A549 (cell line): ENCODE measurements around the gene ARAP3. TPM values are rescaled to one million over a fixed set of nuclear protein-coding genes. Genes with fewer than 3 reads are reported as not detected.

ENCODE experiments used
- ATAC-seq, 2 experiments: fragments of 200-7000 bp in 1 of 2; fragments of >200 bp in 1 of 2; cut with Nextera tagmentation in 1 of 2; cut with Tn5 transposase in 1 of 2; 3 replicates each; pipeline versions ENCODE4 v1.8.0 to v1.9.1; 2018 to 2020; ENCODE audit warnings: mild to moderate bottlenecking in 1 of 2, moderate library complexity in 1 of 2
- CTCF ChIA-PET: fragments of 300-600 bp; sonication (Branson Sonifier 250); formaldehyde crosslinking; extraction: SDS; loops from one replicate; lab custom pipeline; 2021; ENCODE audit warnings: antibody characterized with exemption, inconsistent platforms; lab: Yijun Ruan, JAX
- POLR2A ChIA-PET: fragments of 350-600 bp; formaldehyde crosslinking; extraction: SDS; loops from one replicate; lab custom pipeline; 2021; ENCODE audit warnings: antibody characterized with exemption, inconsistent platforms; lab: Yijun Ruan, JAX
- DNase-seq, 2 experiments: peaks; one replicate each; pipeline versions ENCODE4 v3.0.0 to v3.0.0-alpha.2; 2011 to 2016; ENCODE audit warnings: low read depth in 1 of 2, low spot score in 1 of 2
- FAIRE-seq: peaks from 2 replicates; lab custom pipeline; 2011; peaks lifted over from hg19 to GRCh38; lab: Jason Lieb, UNC
- H3K27ac ChIP-seq, 2 experiments: fragments of >200 bp; sonication (Bioruptor Twin); formaldehyde crosslinking; 3 replicates each; pipeline ENCODE4 v1.5.1; 2016 to 2017
- H3K4me1 ChIP-seq: fragments of >200 bp; sonication (Bioruptor Twin); formaldehyde crosslinking; 3 replicates; pipeline ENCODE4 v1.6.1; 2016
- H3K4me2 ChIP-seq: fragments of >200 bp; sonication (Bioruptor Twin); formaldehyde crosslinking; 3 replicates; pipeline ENCODE4 v1.6.1; 2016
- H3K4me3 ChIP-seq: fragments of >200 bp; sonication (Bioruptor Twin); formaldehyde crosslinking; 3 replicates; pipeline ENCODE4 v1.5.1; 2016
- H3K9me3 ChIP-seq: fragments of >200 bp; sonication (Bioruptor Twin); formaldehyde crosslinking; 3 replicates; pipeline ENCODE4 v1.6.1; 2016
- CBX8 ChIP-seq: fragments of 200-600 bp; sonication (generic); IDR thresholded peaks from 2 replicates; pipeline ENCODE4 v1.6.1; 2016
- CEBPB ChIP-seq, 2 experiments: fragments of >200 bp in 1 of 2; sonication (Bioruptor Twin) in 1 of 2; formaldehyde crosslinking in 1 of 2; IDR thresholded peaks; 2 replicates each; pipeline ENCODE4 v1.6.1; 2012 to 2016
- CHD2 ChIP-seq: fragments of 150-350 bp; IDR thresholded peaks from 2 replicates; pipeline ENCODE4 v1.6.1; 2014; ENCODE audit warnings: low read length; ENCODE audit not compliant: partially characterized antibody
- CTCF ChIP-seq: fragments of >200 bp; sonication (Bioruptor Twin); formaldehyde crosslinking; IDR thresholded peaks from 3 replicates; pipeline ENCODE4 v1.5.1; 2016
- EHF ChIP-seq: fragments of 250-450 bp; sonication (Bioruptor Pico); IDR thresholded peaks from 2 replicates; pipeline ENCODE4 v1.5.0; 2020; ENCODE audit warnings: mild to moderate bottlenecking
- EP300 ChIP-seq, 2 experiments: fragments of >200 bp; sonication (Bioruptor Twin); formaldehyde crosslinking; IDR thresholded peaks; 2 replicates in 1 of 2; 3 replicates in 1 of 2; pipeline ENCODE4 v1.6.1; 2016 to 2017
- ESRRA ChIP-seq: fragments of 150-350 bp; IDR thresholded peaks from 2 replicates; pipeline ENCODE4 v1.6.1; 2014; ENCODE audit warnings: mild to moderate bottlenecking, low read length, borderline replicate concordance
- FOXS1 ChIP-seq: fragments of 250-450 bp; sonication (Bioruptor Pico); IDR thresholded peaks from 2 replicates; pipeline ENCODE4 v1.5.0; 2020; ENCODE audit warnings: mild to moderate bottlenecking, moderate library complexity
- HES2 ChIP-seq: fragments of >200 bp; sonication (Bioruptor Twin); formaldehyde crosslinking; IDR thresholded peaks from 2 replicates; pipeline ENCODE4 v1.6.1; 2016
- HEYL ChIP-seq: fragments of 250-450 bp; sonication (Bioruptor Pico); IDR thresholded peaks from 2 replicates; pipeline ENCODE4 v1.8.0; 2021; ENCODE audit warnings: mild to moderate bottlenecking, moderate library complexity
- HMGXB4 ChIP-seq: fragments of 250-450 bp; sonication (Bioruptor Pico); IDR thresholded peaks from 2 replicates; pipeline ENCODE4 v1.5.0; 2021; ENCODE audit warnings: mild to moderate bottlenecking, moderate library complexity, borderline replicate concordance
- HOXB13 ChIP-seq: fragments of 250-450 bp; sonication (Bioruptor Pico); IDR thresholded peaks from 2 replicates; pipeline ENCODE4 v1.5.0; 2020; ENCODE audit warnings: low read depth, mild to moderate bottlenecking, moderate library complexity
- HOXB5 ChIP-seq: fragments of 250-450 bp; sonication (Bioruptor Pico); IDR thresholded peaks from 2 replicates; pipeline ENCODE4 v1.5.0; 2020; ENCODE audit warnings: mild to moderate bottlenecking, moderate library complexity
- JUNB ChIP-seq: fragments of >200 bp; sonication (Bioruptor Twin); formaldehyde crosslinking; IDR thresholded peaks from 2 replicates; pipeline ENCODE4 v1.6.1; 2016
- KDM1A ChIP-seq: fragments of 200-600 bp; sonication (generic); IDR thresholded peaks from 2 replicates; pipeline ENCODE4 v1.6.1; 2016; ENCODE audit warnings: low read depth, mild to moderate bottlenecking
- KDM5A ChIP-seq: fragments of 200-600 bp; sonication (generic); IDR thresholded peaks from 2 replicates; pipeline ENCODE4 v1.6.1; 2016; ENCODE audit warnings: antibody characterized with exemption, mild to moderate bottlenecking
- MAFK ChIP-seq: fragments of 450-650 bp; IDR thresholded peaks from 2 replicates; pipeline ENCODE4 v1.6.1; 2014; ENCODE audit not compliant: partially characterized antibody
- PHF8 ChIP-seq: fragments of 200-600 bp; sonication (generic); IDR thresholded peaks from 2 replicates; pipeline ENCODE4 v1.6.1; 2016; ENCODE audit warnings: low read depth, mild to moderate bottlenecking, antibody characterized with exemption, moderate library complexity, borderline replicate concordance
- POLR2AphosphoS2 ChIP-seq: conservative IDR thresholded peaks from 2 replicates; pipeline ENCODE4 v1.6.1; 2012; ENCODE audit warnings: low read length, improper control_type of control experiment, inconsistent platforms
- RAD21 ChIP-seq, 2 experiments: fragments of >200 bp in 1 of 2; sonication (Bioruptor Twin) in 1 of 2; formaldehyde crosslinking in 1 of 2; IDR thresholded peaks in 1 of 2; conservative IDR thresholded peaks in 1 of 2; 2 replicates in 1 of 2; 3 replicates in 1 of 2; pipeline ENCODE4 v1.6.1; 2012 to 2018; ENCODE audit warnings: inconsistent platforms in 1 of 2
- RFX5 ChIP-seq: fragments of 450-650 bp; IDR thresholded peaks from 2 replicates; pipeline ENCODE4 v1.7.1; 2014; ENCODE audit warnings: antibody characterized with exemption, mild to moderate bottlenecking, moderate library complexity
- RNF2 ChIP-seq: fragments of 200-600 bp; sonication (generic); IDR thresholded peaks from 2 replicates; pipeline ENCODE4 v1.6.1; 2016; ENCODE audit warnings: low read depth, mild to moderate bottlenecking, antibody characterized with exemption, moderate library complexity, borderline replicate concordance
- SMC3 ChIP-seq: fragments of >200 bp; sonication (Bioruptor Twin); formaldehyde crosslinking; IDR thresholded peaks from 3 replicates; pipeline ENCODE4 v1.6.1; 2018; ENCODE audit warnings: inconsistent platforms
- WGBS: methylation state at CpG from one replicate; pipeline ENCODE4 v1.1.6; 2017; ENCODE audit errors: missing lambda C conversion rate; 5-methylcytosine and 5-hydroxymethylcytosine counted together
- polyA plus RNA-seq, 4 experiments: library from polyadenylated mRNA; depleted of rRNA in 3 of 4; stranded (reverse); fragments of >200 nt; fragmentation: RNase III in 1 of 4; extraction: RNeasy Plus Mini Kit Qiagen cat#74134 plus additional on column Dnase treatment in 1 of 4; gene quantifications; 2 replicates in 3 of 4; 3 replicates in 1 of 4; pipeline ENCODE4 v1.2.3, GENCODE V29; 2011 to 2017

Gene ARAP3
- polyA plus RNA-seq, 2 of the 4 experiments (the other 2 are of a cell fraction), result 3.0 to 6.6 TPM

GRCh38 chr5:141705469-141705868 is 23.4 kb upstream of the ARAP3 start:
- no peak overlapping the region for H3K4me3 ChIP-seq
- H3K4me2 ChIP-seq, result no peak overlapping the region
- CTCF ChIA-PET, result no interaction called here
- ATAC-seq (no peak), FAIRE-seq (no peak), DNase-seq (no peak)
- H3K9me3 ChIP-seq, result no peaks in the 10 kb centered on the region
- H3K4me1 ChIP-seq, result 0 out of 3 replicates have a peak, but pooled peaks cover 4% of the 10 kb centered on the region
- H3K27ac ChIP-seq, result no peak overlapping the region
- POLR2A ChIA-PET, result no interaction called here
- 3% methylated on average over 1 of the region's 1 CpG for WGBS
- no peak for TF ChIP-seq KDM5A
- no peak for TF ChIP-seq EP300 (IDR thresholded peaks at IDR 0.05)
- no peak for TF ChIP-seq CEBPB (IDR thresholded peaks at IDR 0.05)
- no peak for TF ChIP-seq FOXS1 (CRISPR knock-in tag)
- TF ChIP-seq SMC3, result no peak
- no peak for TF ChIP-seq CHD2
- no peak for TF ChIP-seq PHF8
- TF ChIP-seq ESRRA, result no peak
- no peak for TF ChIP-seq HOXB13
- no peak for TF ChIP-seq RAD21 (conservative IDR thresholded peaks at IDR 0.05 in 1 of 2, IDR thresholded peaks at IDR 0.05 in 1 of 2)
- no peak for TF ChIP-seq RFX5
- no peak for TF ChIP-seq RNF2
- TF ChIP-seq CTCF, result no peak

- H3K27ac ChIP-seq, result no peak overlapping the region
- no peak for ATAC-seq
- no peaks in the 10 kb centered on the region for H3K9me3 ChIP-seq
- H3K4me2 ChIP-seq, result no peak overlapping the region
- TF ChIP-seq JUNB (no peak), RNF2 (no peak), CTCF (no peak), RAD21 (conservative IDR thresholded peaks at IDR 0.05 in 1 of 2, IDR thresholded peaks at IDR 0.05 in 1 of 2) (no peak), POLR2AphosphoS2 (no peak), FOXS1 (CRISPR knock-in tag) (no peak), KDM1A (no peak), PHF8 (no peak), HEYL (CRISPR knock-in tag) (no peak), ESRRA (no peak), HOXB5 (CRISPR knock-in tag) (no peak), CBX8 (no peak), HMGXB4 (no peak), EHF (no peak), MAFK (no peak), CHD2 (no peak), HES2 (no peak)
- no peak overlapping the region for H3K4me3 ChIP-seq
- WGBS, result 29% methylated on average over 1 of the region's 1 CpG
- DNase-seq, result no peak
- CTCF ChIA-PET, result interaction anchor here (1.6 to 16.8 kb wide), 5 partner anchors 12 to 256 kb away, joined by 3 to 424 read pairs (median 67); partner anchors contain the start of genes PCDH1 and PCDH12
- POLR2A ChIA-PET, result no interaction called here
- no peak for FAIRE-seq
- 0 out of 3 replicates have a peak, but pooled peaks cover 4% of the 10 kb centered on the region for H3K4me1 ChIP-seq
These were observed 22.8 kb upstream of the ARAP3 start for GRCh38 chr5:141704782-141705297.
